Smooth muscle cell (in vitro differentiated cells): ENCODE results near the gene CIB4. TPM values are rescaled to one million over a fixed set of nuclear protein-coding genes. Genes with fewer than 3 reads are reported as not detected.
A peak's percentile ranks its signal among the peaks of the same experiment; 100 is the strongest.
"Not testable (repeated sequence)": the region's sequence is repeated elsewhere in the genome, so short reads cannot be mapped to it uniquely, and the experiment has no call there.

ENCODE experiments used
- DNase-seq: peaks from one replicate; lab custom pipeline; 2025; ENCODE audit not compliant: unreplicated experiment; lab: John Stamatoyannopoulos, UW
- H2AFZ ChIP-seq: fragments of 200-600 bp; sonication (generic); 2 replicates; pipeline ENCODE4 v1.6.0; 2016; ENCODE audit warnings: antibody characterized with exemption, low read depth, mild to moderate bottlenecking
- H3F3A ChIP-seq: fragments of 200-600 bp; sonication (generic); 2 replicates; pipeline ENCODE4 v1.6.0; 2017; ENCODE audit warnings: antibody characterized with exemption, low read depth
- H3K27ac ChIP-seq: fragments of 200-600 bp; sonication (generic); 2 replicates; pipeline ENCODE4 v1.5.1; 2016; ENCODE audit warnings: low read depth, mild to moderate bottlenecking
- H3K27me3 ChIP-seq: fragments of 200-600 bp; sonication (generic); 2 replicates; pipeline ENCODE4 v1.6.1; 2016; ENCODE audit warnings: low read depth, mild to moderate bottlenecking
- H3K36me3 ChIP-seq: fragments of 200-600 bp; sonication (generic); 2 replicates; pipeline ENCODE4 v1.5.1; 2016; ENCODE audit warnings: low read depth
- H3K4me1 ChIP-seq: fragments of 200-600 bp; sonication (generic); 2 replicates; pipeline ENCODE4 v1.5.1; 2016; ENCODE audit warnings: low read depth
- H3K4me2 ChIP-seq: fragments of 200-600 bp; sonication (generic); 2 replicates; pipeline ENCODE4 v1.6.0; 2016; ENCODE audit warnings: mild to moderate bottlenecking
- H3K4me3 ChIP-seq: fragments of 200-600 bp; sonication (generic); 2 replicates; pipeline ENCODE4 v1.5.1; 2016; ENCODE audit warnings: mild to moderate bottlenecking
- H3K79me2 ChIP-seq: fragments of 200-600 bp; sonication (generic); 2 replicates; pipeline ENCODE4 v1.6.0; 2016; ENCODE audit warnings: low read depth, mild to moderate bottlenecking
- H3K9ac ChIP-seq: fragments of 200-600 bp; sonication (generic); 2 replicates; pipeline ENCODE4 v1.6.0; 2016; ENCODE audit warnings: low read depth
- H3K9me3 ChIP-seq: fragments of 200-600 bp; sonication (generic); replicated peaks from 2 replicates; pipeline ENCODE4 v1.5.1; 2016; ENCODE audit warnings: low read depth
- H4K20me1 ChIP-seq: fragments of 200-600 bp; sonication (generic); 2 replicates; pipeline ENCODE4 v1.6.0; 2016; ENCODE audit warnings: low read depth
- WGBS: methylation state at CpG from one replicate; pipeline ENCODE4 v1.1.7; 2016; ENCODE audit warnings: low lambda C conversion rate; 5-methylcytosine and 5-hydroxymethylcytosine counted together
- polyA plus RNA-seq: library from polyadenylated mRNA; unstranded; fragments of >200 nt; fragmentation: Nextera tagmentation; extraction: Ambion mirVana; gene quantifications from 2 replicates; pipeline ENCODE4 v1.2.1, GENCODE V29; 2016
- total RNA-seq: library from RNA; depleted of rRNA; stranded (reverse); fragments of >200 nt; gene quantifications from 2 replicates; pipeline ENCODE4 v1.2.3, GENCODE V29; 2014
- TF ChIP-seq, protein P1 (sequence below): fragments of 200-600 bp; sonication (generic); IDR thresholded peaks from 2 replicates; pipeline ENCODE4 v1.5.1; 2017; ENCODE audit warnings: borderline replicate concordance, mild to moderate bottlenecking, antibody characterized with exemption; ENCODE audit not compliant: insufficient read depth, poor library complexity, severe bottlenecking

Gene CIB4
- total and polyA plus RNA-seq, 2 experiments from 2014 or later: not detected

DNA sequence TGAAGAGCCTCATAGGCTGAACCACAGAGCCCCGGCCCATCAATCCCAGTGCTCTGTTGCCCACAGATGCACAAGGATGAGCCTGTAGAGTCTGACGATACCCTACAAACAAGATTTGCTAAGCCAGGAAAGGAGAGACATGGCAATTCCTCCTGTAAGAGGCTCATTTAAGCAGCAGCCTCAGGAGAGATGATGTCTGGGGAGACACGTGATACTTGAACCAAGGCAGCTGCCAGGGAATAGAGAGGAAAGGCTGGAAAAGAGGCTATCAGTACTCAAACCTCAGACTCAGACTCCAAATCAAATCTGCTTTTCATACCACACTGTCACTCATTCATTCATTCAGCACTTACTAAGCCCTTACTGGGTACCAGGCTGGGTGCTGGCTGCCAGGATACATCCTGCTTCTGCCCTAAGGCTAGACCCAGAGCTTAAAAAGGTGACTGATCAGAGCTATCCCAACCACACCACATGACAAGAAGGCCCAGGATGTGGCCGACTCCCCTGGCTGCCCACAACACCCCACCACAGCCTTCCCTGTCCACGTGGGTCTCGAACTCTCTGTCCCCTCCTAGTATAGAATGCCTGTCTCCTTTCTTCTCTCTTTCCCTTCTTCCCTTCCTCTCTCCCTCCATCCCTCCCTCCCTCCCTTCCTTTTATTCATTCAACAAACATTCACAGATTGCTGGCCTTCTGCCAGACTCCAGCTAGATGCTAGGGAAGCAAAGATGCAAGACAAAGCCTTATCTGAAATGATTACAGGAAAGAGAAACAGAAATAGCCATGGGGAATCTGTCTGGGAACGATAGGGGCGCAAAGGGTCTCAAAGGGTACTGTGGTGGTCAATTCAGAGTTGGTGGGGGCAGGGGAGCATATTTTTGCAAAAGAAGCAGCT is 27.9 kb upstream of the CIB4 start:
- Histone ChIP-seq H3K36me3 (no peaks in the 10 kb centered on the region), H3K27ac (peak overlapping the region; percentile 15), H3F3A (peaks cover 15% of the 10 kb centered on the region), H2AFZ (no peak overlapping the region), H3K4me1 (no peaks in the 10 kb centered on the region), H3K9ac (no peak overlapping the region), H3K27me3 (no peaks in the 10 kb centered on the region), H3K9me3 (no peaks in the 10 kb centered on the region), H3K4me3 (no peak overlapping the region), H3K4me2 (peak overlapping the region; percentile 33), H4K20me1 (no peaks in the 10 kb centered on the region), H3K79me2 (no peaks in the 10 kb centered on the region)
- 48% methylated on average over 8 of the region's 8 CpGs for WGBS
- DNase-seq: no peak
- TF ChIP-seq, protein P1, sequence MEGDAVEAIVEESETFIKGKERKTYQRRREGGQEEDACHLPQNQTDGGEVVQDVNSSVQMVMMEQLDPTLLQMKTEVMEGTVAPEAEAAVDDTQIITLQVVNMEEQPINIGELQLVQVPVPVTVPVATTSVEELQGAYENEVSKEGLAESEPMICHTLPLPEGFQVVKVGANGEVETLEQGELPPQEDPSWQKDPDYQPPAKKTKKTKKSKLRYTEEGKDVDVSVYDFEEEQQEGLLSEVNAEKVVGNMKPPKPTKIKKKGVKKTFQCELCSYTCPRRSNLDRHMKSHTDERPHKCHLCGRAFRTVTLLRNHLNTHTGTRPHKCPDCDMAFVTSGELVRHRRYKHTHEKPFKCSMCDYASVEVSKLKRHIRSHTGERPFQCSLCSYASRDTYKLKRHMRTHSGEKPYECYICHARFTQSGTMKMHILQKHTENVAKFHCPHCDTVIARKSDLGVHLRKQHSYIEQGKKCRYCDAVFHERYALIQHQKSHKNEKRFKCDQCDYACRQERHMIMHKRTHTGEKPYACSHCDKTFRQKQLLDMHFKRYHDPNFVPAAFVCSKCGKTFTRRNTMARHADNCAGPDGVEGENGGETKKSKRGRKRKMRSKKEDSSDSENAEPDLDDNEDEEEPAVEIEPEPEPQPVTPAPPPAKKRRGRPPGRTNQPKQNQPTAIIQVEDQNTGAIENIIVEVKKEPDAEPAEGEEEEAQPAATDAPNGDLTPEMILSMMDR: no peak

DNA sequence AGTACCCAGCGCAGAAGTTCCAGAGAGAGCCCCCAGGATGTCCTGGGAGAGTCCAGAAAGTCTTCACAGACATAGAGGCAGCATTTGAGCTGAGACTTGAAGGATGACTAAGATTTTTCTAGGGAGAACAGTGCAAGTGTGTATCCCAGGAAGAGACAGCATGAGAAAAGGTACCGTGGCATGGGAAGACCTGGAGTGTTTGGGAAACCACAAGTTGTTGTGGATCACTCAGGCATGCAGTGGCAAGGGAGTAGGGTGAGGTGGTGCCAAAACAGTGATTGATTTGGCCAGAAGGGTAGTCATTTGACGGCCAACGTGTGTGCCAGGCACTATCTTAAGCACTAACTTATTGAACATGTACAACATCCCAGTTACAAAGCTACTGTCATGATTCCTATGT is 26.9 kb upstream of the CIB4 start:
- H3K36me3 ChIP-seq: no peaks in the 10 kb centered on the region
- WGBS: 94% methylated on average over 4 of the region's 4 CpGs

DNA sequence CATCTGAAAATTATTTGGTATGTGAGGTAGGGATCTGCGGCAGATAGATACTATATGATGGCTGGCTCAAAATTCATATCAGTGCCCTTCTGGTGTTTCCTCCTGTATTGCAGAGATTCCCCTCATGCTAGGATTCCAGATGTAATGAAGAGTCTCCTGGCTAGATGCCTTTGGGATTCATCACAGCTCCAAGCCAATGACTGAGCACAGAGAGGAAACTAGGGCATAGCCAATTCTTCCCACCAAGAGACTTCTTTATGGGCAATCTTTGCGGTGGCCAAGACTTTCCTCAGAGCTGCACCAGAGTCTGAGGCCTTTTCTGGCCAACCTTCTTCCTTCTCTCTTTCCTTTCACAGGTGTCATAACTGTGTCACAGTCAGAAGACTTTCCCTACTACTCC is 25.5 kb upstream of the CIB4 start:
- no peak for DNase-seq
- no peaks in the 10 kb centered on the region for H3K9me3 ChIP-seq
- H2AFZ ChIP-seq: no peak overlapping the region
- no peak overlapping the region for H3K9ac ChIP-seq
- peak overlapping the region; percentile 77 for H3K27ac ChIP-seq
- no peak overlapping the region for H3K4me3 ChIP-seq
- 39% methylated on average over 2 of the region's 2 CpGs for WGBS
- no peaks in the 10 kb centered on the region for H3K79me2 ChIP-seq
- H3K36me3 ChIP-seq: no peaks in the 10 kb centered on the region
- no peaks in the 10 kb centered on the region for H3K4me1 ChIP-seq
- H3K27me3 ChIP-seq: no peaks in the 10 kb centered on the region
- H4K20me1 ChIP-seq: no peaks in the 10 kb centered on the region
- peak overlapping the region; percentile 58 for H3K4me2 ChIP-seq
- TF ChIP-seq, protein P1: no peak
- H3F3A ChIP-seq: peaks cover 15% of the 10 kb centered on the region

More for the DNA sequence above, 26.9 kb upstream of the CIB4 start:
- H3K4me1 ChIP-seq: no peaks in the 10 kb centered on the region
- no peak overlapping the region for H3K27ac ChIP-seq
- H3K9ac ChIP-seq: no peak overlapping the region
- peaks cover 15% of the 10 kb centered on the region for H3F3A ChIP-seq
- no peak overlapping the region for H2AFZ ChIP-seq
- H3K79me2 ChIP-seq: no peaks in the 10 kb centered on the region
- H3K9me3 ChIP-seq: no peaks in the 10 kb centered on the region
- no peaks in the 10 kb centered on the region for H3K27me3 ChIP-seq
- no peak for DNase-seq
- TF ChIP-seq, protein P1: no peak
- H3K4me2 ChIP-seq: no peak overlapping the region
- H3K4me3 ChIP-seq: no peak overlapping the region
- no peaks in the 10 kb centered on the region for H4K20me1 ChIP-seq

DNA sequence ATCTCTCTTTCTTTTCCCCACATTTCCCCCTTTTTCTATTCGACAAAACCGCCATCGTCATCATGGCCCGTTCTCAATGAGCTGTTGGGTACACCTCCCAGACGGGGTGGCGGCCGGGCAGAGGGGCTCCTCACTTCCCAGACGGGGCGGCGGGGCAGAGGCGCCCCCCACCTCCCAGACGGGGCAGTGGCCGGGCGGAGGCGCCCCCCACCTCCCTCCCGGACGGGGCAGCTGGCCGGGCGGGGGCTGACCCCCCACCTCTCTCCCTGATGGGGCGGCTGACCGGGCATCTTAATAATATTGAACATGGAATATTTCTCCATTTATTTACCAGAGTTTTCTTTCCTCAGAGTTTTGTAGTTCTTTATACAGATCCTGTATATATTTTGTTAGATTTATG is 24.1 kb upstream of the CIB4 start:
- H3K36me3 ChIP-seq, H3K9ac ChIP-seq, H3K4me1 ChIP-seq, H2AFZ ChIP-seq, H3K4me3 ChIP-seq, H3K27ac ChIP-seq, DNase-seq, H3K27me3 ChIP-seq, H4K20me1 ChIP-seq, H3K4me2 ChIP-seq, H3K79me2 ChIP-seq, H3K9me3 ChIP-seq: not testable (repeated sequence)
- 94% methylated on average over 15 of the region's 21 CpGs for WGBS
- H3F3A ChIP-seq: peaks cover 15% of the 10 kb centered on the region
